ENCODE measurements around the gene DNER. TPM values are rescaled to one million over a fixed set of nuclear protein-coding genes. Genes with fewer than 3 reads are reported as not detected.

The DNER gene
- total and polyA plus RNA-seq, 2 donors (not counting 3 experiments of a cell fraction or from before 2014, with no cell fraction given): 0.01 TPM; not detected in 1

DNA sequence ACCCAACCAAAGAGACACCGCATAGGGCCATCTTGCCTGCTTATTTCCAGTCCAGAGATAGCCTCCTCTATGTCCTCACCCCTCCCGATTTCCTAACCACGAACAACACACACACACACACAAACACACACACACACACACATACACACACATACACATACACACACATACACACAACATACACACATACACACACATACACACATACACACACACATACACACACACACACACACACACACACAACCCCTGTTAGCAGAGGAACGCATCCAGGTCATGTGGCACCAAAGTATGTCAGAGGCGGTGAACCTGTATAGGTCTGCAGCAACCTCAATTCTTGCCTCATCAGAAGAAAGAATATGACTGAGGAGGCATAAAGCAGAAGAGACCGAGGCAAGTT lies 18.5 kb upstream of the DNER start:
- no peaks in the 10 kb centered on the region for H3K4me1 ChIP-seq (ENCODE audit: control insufficient read depth, extremely low read depth, insufficient read depth, low read length)
- H3K9ac ChIP-seq (replicated peaks; ENCODE audit: extremely low read depth, insufficient read depth, low read length): no peak overlapping the region
- dilution Hi-C loops (cut with MboI; ENCODE audit: extremely low pct_ligation_motif_present, low sequenced_read_pairs): no loop called here
- no peaks in the 10 kb centered on the region for H3K36me3 ChIP-seq (ENCODE audit: control insufficient read depth in 2 of 2, extremely low read depth in 1 of 2, insufficient read depth in 2 of 2, low read length in 2 of 2)
- FAIRE-seq (no peak), DNase-seq (ENCODE audit: low read depth, low spot score) (no peak)
- TF ChIP-seq, protein P1, sequence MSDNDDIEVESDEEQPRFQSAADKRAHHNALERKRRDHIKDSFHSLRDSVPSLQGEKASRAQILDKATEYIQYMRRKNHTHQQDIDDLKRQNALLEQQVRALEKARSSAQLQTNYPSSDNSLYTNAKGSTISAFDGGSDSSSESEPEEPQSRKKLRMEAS (IDR thresholded peaks at IDR 0.05; ENCODE audit: insufficient read depth, insufficient read length): no peak
- no peak for TF ChIP-seq POLR2AphosphoS5 (IDR thresholded peaks at IDR 0.05; ENCODE audit: insufficient read depth, low read depth, low read length)
- no peak for TF ChIP-seq JUN (IDR thresholded peaks at IDR 0.05; ENCODE audit: borderline replicate concordance, insufficient read depth, insufficient read length, low read depth)
- TF ChIP-seq FOS (IDR thresholded peaks at IDR 0.05; ENCODE audit: borderline replicate concordance, insufficient read depth, low read length): no peak
- TF ChIP-seq MYC (IDR thresholded peaks at IDR 0.05; ENCODE audit: low read depth, low read length): no peak
- TF ChIP-seq CTCF (IDR thresholded peaks at IDR 0.05; ENCODE audit: extremely low read depth in 1 of 2, insufficient read depth in 1 of 2, low read depth in 1 of 2, low read length in 2 of 2): no peak
- TF ChIP-seq EZH2 (IDR thresholded peaks at IDR 0.05; ENCODE audit: borderline replicate concordance, low read depth, low read length, severe bottlenecking): no peak
- no peak for TF ChIP-seq POLR2A (IDR thresholded peaks at IDR 0.05; ENCODE audit: low read depth, low read length)
- TF ChIP-seq GATA2 (IDR thresholded peaks at IDR 0.05; ENCODE audit: insufficient read depth, insufficient read length, low read depth, low read length): no peak
- no peaks in the 10 kb centered on the region for H4K20me1 ChIP-seq (replicated peaks; ENCODE audit: control insufficient read depth, extremely low read depth, insufficient read depth, low read length)
- POLR2A ChIA-PET: no interaction called here
- intact Hi-C loops (cut with micrococcal nuclease): no loop called here
- peaks cover 0 to 3% of the 10 kb centered on the region in 2 experiments for H3K27me3 ChIP-seq (ENCODE audit: control insufficient read depth in 2 of 2, insufficient read depth in 2 of 2, low read length in 2 of 2)
- no peak overlapping the region for H3K27ac ChIP-seq (ENCODE audit: insufficient read depth, low read depth, low read length)
- no peaks in the 10 kb centered on the region for H3K9me1 ChIP-seq (replicated peaks; ENCODE audit: control insufficient read depth, extremely low read depth, insufficient read depth, low read length)
- CTCF ChIA-PET: no interaction called here
- H3K4me3 ChIP-seq (replicated peaks in 1 of 3; ENCODE audit: insufficient read depth in 1 of 3, low read depth in 1 of 3, low read length in 3 of 3): no peak overlapping the region
- no TSS peak for BruUV-seq (replicated peaks)
- H2AFZ ChIP-seq (ENCODE audit: low read depth, low read length): no peak overlapping the region
- H3K9me3 ChIP-seq (replicated peaks; ENCODE audit: control insufficient read depth, insufficient read depth, low read length): no peaks in the 10 kb centered on the region
- no peak overlapping the region for H3K4me2 ChIP-seq (ENCODE audit: insufficient read depth, low read length)
- H3K79me2 ChIP-seq (ENCODE audit: control insufficient read depth, insufficient read depth, low read length): no peaks in the 10 kb centered on the region
